HEK293 (cell line): ENCODE data around the gene KLK11.

ENCODE experiments used
- BCL11B ChIP-seq: fragments of 450-650 bp; formaldehyde crosslinking; IDR thresholded peaks from 2 replicates; pipeline ENCODE4 v1.5.1; 2016; ENCODE audit warnings: low read depth, missing biosample characterization, missing genetic modification characterization
- FEZF1 ChIP-seq: fragments of 450-650 bp; formaldehyde crosslinking; IDR thresholded peaks from 2 replicates; pipeline ENCODE4 v1.5.1; 2016; ENCODE audit warnings: missing biosample characterization, missing genetic modification characterization
- GLI2 ChIP-seq: fragments of 450-650 bp; formaldehyde crosslinking; IDR thresholded peaks from 2 replicates; pipeline ENCODE4; 2017; ENCODE audit warnings: missing biosample characterization, missing genetic modification characterization, low read depth, borderline replicate concordance
- GLI4 ChIP-seq: fragments of 450-650 bp; formaldehyde crosslinking; IDR thresholded peaks from 2 replicates; pipeline ENCODE4 v1.5.1; 2016; ENCODE audit warnings: missing biosample characterization, missing genetic modification characterization
- GLIS1 ChIP-seq: fragments of 450-650 bp; formaldehyde crosslinking; IDR thresholded peaks from 2 replicates; pipeline ENCODE4 v1.5.1; 2016; ENCODE audit warnings: missing biosample characterization, missing genetic modification characterization
- HOXA7 ChIP-seq: sonication (generic); formaldehyde crosslinking; IDR thresholded peaks from 2 replicates; pipeline ENCODE4 v1.8.1; 2022; ENCODE audit warnings: missing genetic modification reagents, borderline replicate concordance
- HOXC10 ChIP-seq: sonication (generic); formaldehyde crosslinking; IDR thresholded peaks from 2 replicates; pipeline ENCODE4 v1.8.1; 2023; ENCODE audit warnings: mild to moderate bottlenecking, missing genetic modification reagents
- KLF1 ChIP-seq: fragments of 450-650 bp; formaldehyde crosslinking; IDR thresholded peaks from 2 replicates; pipeline ENCODE4 v1.5.1; 2016; ENCODE audit warnings: missing biosample characterization, missing genetic modification characterization
- KLF10 ChIP-seq: fragments of 450-650 bp; IDR thresholded peaks from 2 replicates; pipeline ENCODE4 v1.5.1; 2018; ENCODE audit warnings: missing biosample characterization, mild to moderate bottlenecking, missing genetic modification characterization
- KLF7 ChIP-seq: fragments of 450-650 bp; formaldehyde crosslinking; IDR thresholded peaks from 2 replicates; pipeline ENCODE4 v1.5.1; 2016; ENCODE audit warnings: missing biosample characterization, missing genetic modification characterization, borderline replicate concordance
- MZF1 ChIP-seq: fragments of 450-650 bp; formaldehyde crosslinking; IDR thresholded peaks from 2 replicates; pipeline ENCODE4 v1.5.1; 2017; ENCODE audit warnings: missing biosample characterization, missing genetic modification characterization, borderline replicate concordance
- OSR2 ChIP-seq: fragments of 450-650 bp; formaldehyde crosslinking; IDR thresholded peaks from 2 replicates; pipeline ENCODE4 v1.5.1; 2016; ENCODE audit warnings: missing biosample characterization, missing genetic modification characterization
- RBAK ChIP-seq: fragments of 450-650 bp; formaldehyde crosslinking; IDR thresholded peaks from 2 replicates; pipeline ENCODE4 v1.5.1; 2016; ENCODE audit warnings: missing biosample characterization, missing genetic modification characterization
- REPIN1 ChIP-seq: fragments of 450-650 bp; formaldehyde crosslinking; IDR thresholded peaks from 2 replicates; pipeline ENCODE4 v1.5.1; 2017; ENCODE audit warnings: missing biosample characterization, missing genetic modification characterization, low read depth
- SP2 ChIP-seq: fragments of 450-650 bp; formaldehyde crosslinking; IDR thresholded peaks from 2 replicates; pipeline ENCODE4 v1.5.1; 2016; ENCODE audit warnings: missing biosample characterization, missing genetic modification characterization
- ZBTB1 ChIP-seq: fragments of 450-650 bp; formaldehyde crosslinking; IDR thresholded peaks from 2 replicates; pipeline ENCODE4 v1.5.1; 2016; ENCODE audit warnings: missing biosample characterization, missing genetic modification characterization
- ZBTB17 ChIP-seq: fragments of 450-650 bp; formaldehyde crosslinking; IDR thresholded peaks from 2 replicates; pipeline ENCODE4 v1.5.1; 2016; ENCODE audit warnings: missing biosample characterization, missing genetic modification characterization
- ZBTB20 ChIP-seq: fragments of 450-650 bp; formaldehyde crosslinking; IDR thresholded peaks from 2 replicates; pipeline ENCODE4 v1.5.1; 2016; ENCODE audit warnings: missing biosample characterization, missing genetic modification characterization
- ZEB2 ChIP-seq: fragments of 450-650 bp; formaldehyde crosslinking; IDR thresholded peaks from 2 replicates; pipeline ENCODE4 v1.5.1; 2016; ENCODE audit warnings: missing biosample characterization, missing genetic modification characterization
- ZFP69B ChIP-seq: fragments of 450-650 bp; formaldehyde crosslinking; IDR thresholded peaks from 2 replicates; pipeline ENCODE4 v1.5.1; 2016; ENCODE audit warnings: missing biosample characterization, missing genetic modification characterization
- ZNF23 ChIP-seq: fragments of 450-650 bp; formaldehyde crosslinking; IDR thresholded peaks from 2 replicates; pipeline ENCODE4 v1.5.1; 2016; ENCODE audit warnings: missing biosample characterization, missing genetic modification characterization, borderline replicate concordance
- ZNF266 ChIP-seq: fragments of 450-650 bp; formaldehyde crosslinking; IDR thresholded peaks from 2 replicates; pipeline ENCODE4 v1.5.1; 2016; ENCODE audit warnings: missing biosample characterization, missing genetic modification characterization, low read depth
- ZNF280D ChIP-seq: fragments of 450-650 bp; formaldehyde crosslinking; IDR thresholded peaks from 2 replicates; pipeline ENCODE4 v1.5.1; 2016; ENCODE audit warnings: missing biosample characterization, missing genetic modification characterization
- ZNF324 ChIP-seq: fragments of 450-650 bp; formaldehyde crosslinking; IDR thresholded peaks from 2 replicates; pipeline ENCODE4 v1.5.1; 2016; ENCODE audit warnings: missing biosample characterization, missing genetic modification characterization
- ZNF335 ChIP-seq: fragments of 450-650 bp; formaldehyde crosslinking; conservative IDR thresholded peaks from 2 replicates; pipeline ENCODE4 v1.5.1; 2016; ENCODE audit warnings: missing biosample characterization, missing genetic modification characterization
- ZNF354C ChIP-seq: fragments of 450-650 bp; formaldehyde crosslinking; IDR thresholded peaks from 2 replicates; pipeline ENCODE4 v1.5.1; 2016; ENCODE audit warnings: missing biosample characterization, missing genetic modification characterization, low read depth, borderline replicate concordance
- ZNF398 ChIP-seq: fragments of 450-650 bp; formaldehyde crosslinking; IDR thresholded peaks from 2 replicates; pipeline ENCODE4 v1.5.1; 2017; ENCODE audit warnings: missing biosample characterization, missing genetic modification characterization
- ZNF416 ChIP-seq: fragments of 450-650 bp; formaldehyde crosslinking; IDR thresholded peaks from 2 replicates; pipeline ENCODE4 v1.5.1; 2016; ENCODE audit warnings: missing biosample characterization, missing genetic modification characterization
- ZNF488 ChIP-seq: fragments of 450-650 bp; formaldehyde crosslinking; IDR thresholded peaks from 2 replicates; pipeline ENCODE4 v1.5.1; 2016; ENCODE audit warnings: missing biosample characterization, missing genetic modification characterization
- ZNF521 ChIP-seq: fragments of 450-650 bp; formaldehyde crosslinking; IDR thresholded peaks from 2 replicates; pipeline ENCODE4 v1.5.1; 2017; ENCODE audit warnings: missing biosample characterization, mild to moderate bottlenecking, missing genetic modification characterization
- ZNF704 ChIP-seq: fragments of 450-650 bp; formaldehyde crosslinking; IDR thresholded peaks from 2 replicates; pipeline ENCODE4 v1.5.1; 2016; ENCODE audit warnings: missing biosample characterization, missing genetic modification characterization
- ZNF768 ChIP-seq: fragments of 450-650 bp; formaldehyde crosslinking; IDR thresholded peaks from 2 replicates; pipeline ENCODE4 v1.5.1; 2018; ENCODE audit warnings: missing biosample characterization, mild to moderate bottlenecking, missing genetic modification characterization
- ZNF777 ChIP-seq: fragments of 450-650 bp; formaldehyde crosslinking; IDR thresholded peaks from 2 replicates; pipeline ENCODE4 v1.5.1; 2017; ENCODE audit warnings: missing biosample characterization, missing genetic modification characterization, borderline replicate concordance
- ZNF830 ChIP-seq: fragments of 450-650 bp; IDR thresholded peaks from 2 replicates; pipeline ENCODE4 v1.5.0; 2018; ENCODE audit warnings: missing biosample characterization, missing genetic modification characterization, low read depth, mild to moderate bottlenecking, moderate library complexity
- ZSCAN23 ChIP-seq: fragments of 450-650 bp; formaldehyde crosslinking; IDR thresholded peaks from 2 replicates; pipeline ENCODE4 v1.5.1; 2016; ENCODE audit warnings: missing biosample characterization, missing genetic modification characterization

The KLK11 gene

GRCh38 chr19:51016798-51017683, 9.4 kb downstream of the KLK11 start (continued):
- TF ChIP-seq KLF10 (tag by site-specific recombination) (no peak), ZEB2 (tag by site-specific recombination) (peak; percentile 39; the same call in 1 of the 2 replicates), ZBTB17 (tag by site-specific recombination) (peak; percentile 98), ZSCAN23 (peak; percentile 33; the same call in 1 of the 2 replicates), ZNF324 (no peak), ZNF354C (tag by site-specific recombination) (no peak), ZNF488 (tag by site-specific recombination) (no peak), ZNF830 (tag by site-specific recombination) (no peak), HOXC10 (no peak), ZNF416 (tag by site-specific recombination) (no peak), ZNF777 (tag by site-specific recombination) (peak; percentile 96), ZNF521 (tag by site-specific recombination) (no peak), BCL11B (tag by site-specific recombination) (no peak), ZFP69B (tag by site-specific recombination) (peak; percentile 36; the same call in 1 of the 2 replicates), ZBTB20 (tag by site-specific recombination) (peak; percentile 70), ZNF704 (tag by site-specific recombination) (no peak), MZF1 (tag by site-specific recombination) (no peak), OSR2 (tag by site-specific recombination) (no peak), ZNF335 (tag by site-specific recombination) (peak; percentile 85), ZNF280D (tag by site-specific recombination) (peak; percentile 84; the same call in 1 of the 2 replicates), ZBTB1 (tag by site-specific recombination) (no peak), ZNF398 (tag by site-specific recombination) (peak; percentile 54), FEZF1 (tag by site-specific recombination) (no peak), ZNF23 (tag by site-specific recombination) (no peak), ZNF266 (tag by site-specific recombination) (no peak), KLF7 (tag by site-specific recombination) (peak; percentile 45; the same call in 1 of the 2 replicates), SP2 (tag by site-specific recombination) (peak; percentile 73), GLIS1 (tag by site-specific recombination) (peak; percentile 98), HOXA7 (no peak), GLI2 (tag by site-specific recombination) (no peak), GLI4 (tag by site-specific recombination) (0 out of 2 replicates have a peak, but pooled peaks have one; percentile 39), RBAK (tag by site-specific recombination) (no peak), REPIN1 (tag by site-specific recombination) (peak; percentile 71; the same call in 1 of the 2 replicates), ZNF768 (no peak), KLF1 (peak; percentile 80)
